NCI-H510A (cell line): ENCODE results near the gene ITGB1BP2.
"Not testable (repeated sequence)": the region's sequence is repeated elsewhere in the genome, so short reads cannot be mapped to it uniquely, and the experiment has no call there.

Source experiments
- DNase-seq: peaks from one replicate; lab custom pipeline; 2025; lab: John Stamatoyannopoulos, UW

Gene ITGB1BP2

DNA sequence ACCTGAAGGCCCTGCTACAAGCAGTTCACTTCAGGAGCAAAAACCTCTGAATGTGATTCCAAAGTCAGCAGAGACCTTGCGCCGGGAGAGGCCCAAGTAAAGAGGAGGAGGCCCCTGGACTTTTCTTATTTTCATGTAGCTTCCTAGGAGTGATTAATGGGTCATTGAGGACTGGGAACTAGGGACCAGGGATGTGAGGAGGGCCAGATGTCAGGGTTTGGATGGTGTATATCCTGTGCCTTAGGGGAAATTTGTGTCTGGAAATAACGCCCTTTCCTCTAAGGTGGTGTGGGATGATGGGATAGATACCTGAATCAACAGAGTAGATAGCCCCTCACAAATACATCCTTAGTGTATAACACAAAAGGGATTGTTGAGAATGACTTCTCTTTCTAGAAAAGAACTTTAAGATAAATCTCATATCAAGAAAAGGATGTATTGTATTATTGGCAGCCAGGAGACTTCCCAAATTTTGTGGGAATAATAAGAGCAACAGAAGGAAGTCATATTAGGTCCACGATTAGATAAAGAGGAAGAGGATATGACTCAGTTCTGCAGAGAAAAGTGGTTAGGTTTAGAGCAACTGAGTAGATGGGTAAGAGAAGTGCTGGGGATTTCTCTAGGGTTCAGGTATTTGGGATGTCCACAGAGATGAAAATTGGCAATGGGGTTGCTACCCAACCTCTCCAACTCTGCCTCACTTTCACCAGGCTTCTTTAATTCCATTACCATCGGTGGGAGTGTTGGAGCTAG is 1.1 kb downstream of the ITGB1BP2 start:
- no peak for DNase-seq

DNA sequence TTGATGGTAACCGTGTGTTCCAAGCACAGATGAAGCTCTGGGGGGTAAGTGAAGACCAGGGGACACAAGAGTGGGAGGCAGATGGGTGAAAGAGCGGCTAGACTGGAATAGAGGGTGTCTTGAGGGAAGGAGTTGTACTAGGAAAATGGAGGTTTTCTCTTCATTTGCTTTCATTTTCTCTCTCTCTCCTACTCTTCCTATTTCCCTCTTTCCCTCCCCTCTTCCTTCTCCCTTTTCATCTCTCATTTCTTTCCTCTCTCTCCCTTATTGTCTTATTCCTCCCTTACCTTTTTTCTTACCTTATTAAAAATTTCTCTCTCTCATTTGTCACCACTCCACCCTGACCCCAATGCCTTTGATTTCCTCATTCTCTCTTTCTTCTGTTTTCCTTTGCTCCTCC is 3.0 kb downstream of the ITGB1BP2 start:
- no peak for DNase-seq

DNA sequence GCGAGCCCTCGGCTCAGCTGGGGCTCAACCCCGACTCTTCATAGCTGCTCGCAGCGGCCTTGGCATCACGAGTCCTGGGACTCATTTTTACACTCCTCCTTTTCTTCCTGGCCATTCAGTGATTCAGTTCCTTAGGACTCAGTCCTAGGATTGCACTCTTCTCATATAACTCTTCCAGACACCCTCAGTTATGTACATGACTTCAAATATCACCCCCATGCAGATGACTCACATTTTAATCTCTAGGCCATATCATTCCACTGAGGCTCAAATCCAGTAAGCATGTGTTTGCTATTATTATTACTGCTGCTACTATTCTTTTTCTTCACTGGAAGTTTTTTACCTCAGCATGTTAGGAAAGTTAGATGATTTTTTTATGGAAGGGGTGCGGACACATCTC is 14.4 kb downstream of the ITGB1BP2 start:
- no peak for DNase-seq

- DNase-seq: not testable (repeated sequence)
Observed at GRCh38 chrX:71316959-71317358, 15.4 kb downstream of the ITGB1BP2 start.

DNA sequence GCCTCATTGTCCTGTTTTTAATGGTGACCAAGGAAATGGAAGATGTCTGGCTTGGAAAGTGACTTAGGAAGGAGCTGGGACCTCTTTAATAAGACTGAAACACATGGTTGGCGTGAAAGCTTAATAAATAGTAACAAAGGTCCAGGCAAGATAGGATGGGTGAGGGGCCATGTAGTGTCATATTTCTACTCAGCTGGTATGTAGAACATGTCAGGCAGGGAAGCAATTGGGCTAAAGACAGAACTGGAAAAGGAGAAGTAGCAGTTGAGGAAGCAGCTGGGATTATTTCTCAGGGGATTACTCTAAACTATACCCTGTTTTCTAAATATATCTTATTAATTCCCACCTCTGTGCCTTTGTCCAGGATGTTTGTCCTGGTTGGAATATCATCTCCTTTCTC is 18.6 kb downstream of the ITGB1BP2 start:
- no peak for DNase-seq

- no peak for DNase-seq
Observed at GRCh38 chrX:71321731-71322130, 20.2 kb downstream of the ITGB1BP2 start.

DNA sequence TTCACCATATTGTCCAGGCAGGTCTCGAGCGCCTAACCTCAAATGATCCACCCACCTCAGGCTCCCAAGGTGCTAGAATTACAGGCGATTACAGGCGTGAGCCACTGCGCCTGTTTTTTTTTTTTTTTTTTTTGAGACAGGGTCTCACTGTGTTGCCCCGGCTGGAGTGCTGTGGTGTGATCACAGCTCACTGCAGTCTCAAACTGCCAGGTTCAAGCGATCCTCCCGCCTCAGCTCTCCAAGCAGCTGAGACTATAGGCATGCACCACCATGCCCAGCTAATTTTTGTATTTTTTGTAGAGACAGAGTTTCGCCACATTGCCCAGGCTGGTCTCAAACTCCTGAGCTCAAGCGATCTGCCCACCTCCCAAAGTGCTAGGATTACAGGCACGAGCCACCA is 22.9 kb downstream of the ITGB1BP2 start:
- not testable (repeated sequence) for DNase-seq

DNA sequence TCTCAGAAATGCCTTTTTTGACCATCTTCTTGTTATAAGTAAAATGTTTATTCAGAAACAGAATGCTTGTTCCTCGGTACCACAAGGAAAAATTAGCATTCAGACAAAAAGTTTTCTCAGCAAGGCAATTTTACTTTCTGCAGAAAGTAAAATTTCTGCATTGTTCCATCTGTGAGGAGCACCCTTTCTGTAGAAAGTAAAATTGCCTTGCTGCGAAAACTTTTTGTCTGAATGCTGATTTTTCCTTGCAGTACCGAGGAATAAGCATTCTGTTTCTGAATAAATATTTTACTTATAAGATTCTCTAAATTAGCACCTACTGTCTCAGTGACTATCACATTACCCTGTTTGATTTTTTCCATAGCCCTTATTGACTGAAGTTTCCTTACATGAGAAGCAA is 24.8 kb downstream of the ITGB1BP2 start:
- no peak for DNase-seq

DNA sequence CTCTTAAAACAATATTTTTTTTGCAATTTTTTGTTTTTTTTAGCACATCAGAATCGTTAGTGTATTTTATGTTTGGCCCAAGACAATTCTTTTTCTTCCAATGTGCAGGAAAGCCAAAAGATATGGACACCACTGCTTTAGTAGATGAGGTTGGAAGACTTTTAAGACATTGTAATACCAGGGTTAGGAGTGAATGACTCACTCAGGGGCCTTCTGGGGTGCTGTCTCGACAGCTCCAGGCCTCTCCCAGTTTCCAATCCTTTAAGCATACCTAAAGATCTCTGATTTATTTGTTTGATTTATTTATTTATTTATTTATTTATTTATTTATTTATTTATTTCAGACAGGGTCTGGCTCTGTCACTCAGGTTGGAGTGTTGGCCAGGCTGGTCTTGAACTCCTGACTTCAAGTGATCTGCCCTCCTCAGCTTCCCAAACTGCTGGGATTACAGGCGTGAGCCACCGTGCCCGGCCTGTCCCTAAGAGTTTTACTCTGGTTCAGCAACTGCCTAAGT is 47.7 kb downstream of the ITGB1BP2 start:
- not testable (repeated sequence) for DNase-seq

GRCh38 chrX:71349867-71350266 is 48.3 kb downstream of the ITGB1BP2 start:
- DNase-seq: not testable (repeated sequence)

DNA sequence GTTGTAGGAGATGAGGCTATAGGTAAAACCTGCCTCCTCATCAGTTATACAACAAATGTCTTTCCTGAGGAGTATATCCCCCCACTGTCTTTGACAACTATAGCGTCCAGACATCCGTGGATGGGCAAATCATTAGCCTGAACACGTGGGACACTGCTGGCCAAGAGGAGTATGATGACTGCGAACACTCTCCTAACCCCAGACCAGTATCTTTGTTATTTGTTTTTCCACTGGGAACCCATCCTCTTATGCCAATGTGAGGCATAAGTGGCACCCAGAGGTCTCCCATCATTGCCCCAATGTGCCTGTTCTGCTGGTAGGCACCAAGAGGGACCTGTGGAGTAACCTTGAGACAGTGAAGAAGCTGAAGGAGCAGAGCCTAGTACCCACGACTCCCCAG is 50.9 kb downstream of the ITGB1BP2 start:
- DNase-seq: not testable (repeated sequence)
